ENCODE results near the gene PAQR4.

Gene PAQR4

DNA sequence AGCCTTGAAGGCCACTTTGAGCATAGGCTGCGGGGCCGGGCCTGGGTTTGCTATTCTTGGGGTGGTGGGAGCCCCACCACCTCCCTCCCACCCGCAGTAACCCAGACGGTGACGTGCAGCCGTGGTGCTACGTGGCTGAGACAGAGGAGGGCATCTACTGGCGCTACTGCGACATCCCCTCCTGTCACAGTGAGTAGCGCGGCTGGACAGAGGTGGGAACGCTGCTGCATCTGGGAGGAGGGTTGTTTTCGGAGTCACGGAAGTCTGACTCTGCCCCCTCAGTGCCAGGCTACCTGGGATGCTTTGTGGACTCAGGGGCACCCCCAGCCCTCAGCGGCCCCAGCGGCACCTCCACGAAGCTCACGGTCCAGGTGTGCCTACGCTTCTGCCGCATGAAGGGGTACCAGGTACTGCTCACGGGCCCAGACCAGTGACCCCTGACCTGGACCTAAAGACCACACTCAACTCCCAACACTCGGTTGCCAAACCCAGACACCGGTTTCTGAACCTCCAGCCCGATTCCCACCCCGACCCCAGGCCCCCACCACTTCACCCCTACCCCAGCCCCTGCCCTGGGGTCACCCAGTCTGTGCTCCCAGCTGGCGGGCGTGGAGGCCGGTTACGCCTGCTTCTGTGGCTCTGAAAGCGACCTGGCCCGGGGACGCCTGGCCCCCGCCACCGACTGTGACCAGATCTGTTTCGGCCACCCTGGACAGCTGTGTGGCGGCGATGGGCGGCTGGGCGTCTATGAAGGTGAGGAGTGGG is 2.9 kb upstream of the PAQR4 start:
- no peak for DNase-seq (ENCODE audit: low spot score)

DNA sequence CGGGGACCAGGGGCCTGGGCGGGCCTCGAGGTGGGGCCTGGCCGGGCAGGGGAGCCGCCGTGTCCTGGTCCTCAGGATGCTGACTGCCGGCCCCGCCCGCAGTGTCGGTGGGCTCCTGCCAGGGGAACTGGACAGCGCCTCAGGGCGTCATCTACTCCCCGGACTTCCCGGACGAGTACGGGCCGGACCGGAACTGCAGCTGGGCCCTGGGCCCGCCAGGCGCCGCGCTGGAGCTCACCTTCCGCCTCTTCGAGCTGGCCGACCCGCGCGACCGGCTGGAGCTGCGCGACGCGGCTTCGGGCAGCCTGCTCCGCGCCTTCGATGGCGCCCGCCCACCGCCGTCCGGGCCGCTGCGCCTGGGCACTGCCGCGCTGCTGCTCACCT is 2.3 kb upstream of the PAQR4 start:
- no peak for DNase-seq (ENCODE audit: low spot score)

DNA sequence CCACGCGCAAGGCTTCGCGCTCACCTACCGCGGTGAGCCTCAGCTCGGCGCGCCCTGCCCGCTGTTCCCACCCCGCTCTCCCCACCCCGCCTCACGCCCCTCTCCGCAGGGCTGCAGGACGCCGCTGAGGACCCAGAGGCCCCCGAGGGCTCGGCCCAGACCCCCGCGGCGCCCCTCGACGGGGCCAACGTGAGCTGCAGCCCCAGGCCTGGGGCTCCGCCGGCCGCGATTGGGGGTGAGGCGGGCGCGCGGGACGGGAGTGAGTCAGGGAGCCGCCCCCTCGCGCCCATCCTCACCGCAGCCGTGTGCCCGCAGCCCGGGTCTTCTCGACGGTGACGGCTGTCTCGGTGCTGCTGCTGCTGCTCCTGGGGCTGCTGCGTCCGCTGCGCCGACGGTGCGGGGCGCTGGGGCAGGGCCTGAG is 1.9 kb upstream of the PAQR4 start:
- DNase-seq (ENCODE audit: low spot score): no peak

DNA sequence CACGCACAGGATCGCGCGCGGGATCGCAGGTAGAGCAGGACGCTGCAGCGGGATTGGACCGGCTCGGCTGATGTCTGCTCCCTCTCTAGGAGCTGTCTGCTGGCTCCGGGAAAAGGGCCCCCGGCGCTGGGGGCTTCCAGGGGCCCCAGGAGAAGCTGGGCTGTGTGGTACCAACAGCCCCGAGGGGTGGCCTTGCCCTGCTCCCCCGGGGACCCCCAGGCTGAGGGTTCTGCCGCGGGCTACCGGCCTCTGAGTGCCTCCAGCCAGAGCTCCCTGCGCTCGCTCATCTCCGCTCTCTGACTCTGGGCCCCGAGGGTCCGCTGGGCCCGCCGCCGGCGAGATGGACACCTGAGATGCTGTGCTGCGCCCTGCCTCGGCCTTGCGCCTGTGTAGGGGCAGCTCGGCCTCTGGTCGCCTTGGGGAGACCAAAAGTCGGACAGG is 1.4 kb upstream of the PAQR4 start:
- DNase-seq (ENCODE audit: low spot score): no peak

DNA sequence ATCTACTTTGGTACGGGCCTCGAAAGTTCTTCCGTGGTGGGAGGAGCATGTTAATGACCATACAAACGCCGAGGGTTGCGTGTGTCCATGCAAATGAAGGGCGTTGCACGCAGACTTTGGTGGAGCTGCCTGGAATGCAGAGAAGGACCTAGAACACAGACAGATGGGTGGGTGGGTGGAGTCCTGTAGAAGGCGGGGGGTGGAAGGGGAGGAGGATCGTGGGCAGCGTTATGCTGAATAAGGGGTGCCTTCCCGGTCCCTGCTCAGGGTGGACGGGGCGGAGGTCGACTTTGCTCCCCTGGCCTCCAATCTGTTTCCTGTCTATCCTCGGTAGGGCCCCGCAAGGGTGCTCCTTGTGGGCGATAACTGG is 795 bp upstream of the PAQR4 start:
- no peak for DNase-seq (ENCODE audit: low spot score)

DNA sequence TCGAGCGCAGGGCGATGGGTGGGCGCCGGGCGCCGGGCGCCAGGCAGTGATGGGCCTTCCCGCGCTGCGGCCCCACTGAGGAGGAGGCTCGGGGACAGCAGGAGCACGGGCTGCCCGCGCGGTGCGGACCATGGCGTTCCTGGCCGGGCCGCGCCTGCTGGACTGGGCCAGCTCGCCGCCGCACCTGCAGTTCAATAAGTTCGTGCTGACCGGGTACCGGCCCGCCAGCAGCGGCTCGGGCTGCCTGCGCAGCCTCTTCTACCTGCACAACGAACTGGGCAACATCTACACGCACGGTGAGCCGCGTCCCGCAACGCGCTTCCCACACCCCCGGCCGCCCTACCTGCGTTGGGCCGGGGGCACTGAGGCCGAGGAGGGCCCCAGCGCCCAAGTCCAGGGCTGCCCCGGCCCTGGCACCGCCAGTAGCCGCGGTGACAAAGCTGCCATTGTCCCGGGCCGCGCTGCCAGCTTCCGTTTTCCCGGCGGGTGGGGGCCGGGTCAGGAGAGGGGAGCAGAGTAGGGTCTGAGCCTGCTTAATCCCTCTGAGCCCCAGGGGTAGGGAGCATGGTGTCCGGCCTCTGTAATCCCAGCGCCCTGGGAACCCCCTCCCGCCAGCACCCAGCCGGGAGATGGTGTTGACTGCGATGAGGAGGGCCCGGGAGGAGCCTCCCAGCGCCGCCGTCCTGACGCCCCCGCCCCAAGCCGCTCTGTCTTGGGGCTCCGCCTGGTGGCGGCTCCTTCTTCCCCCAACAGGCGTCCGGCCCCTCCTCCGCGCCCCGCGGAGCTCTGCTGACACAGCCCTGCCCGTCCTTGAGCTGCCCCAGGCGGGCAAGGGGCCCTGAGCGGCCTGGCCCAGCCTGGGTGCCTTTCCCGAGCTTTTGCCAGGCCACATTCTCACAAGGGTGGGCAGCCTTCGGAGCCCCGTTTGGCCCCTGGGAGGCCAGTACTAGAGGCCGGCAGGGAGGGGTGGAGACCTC is 685 bp downstream of the PAQR4 start:
- peak; percentile 59 for DNase-seq (ENCODE audit: low spot score)

DNA sequence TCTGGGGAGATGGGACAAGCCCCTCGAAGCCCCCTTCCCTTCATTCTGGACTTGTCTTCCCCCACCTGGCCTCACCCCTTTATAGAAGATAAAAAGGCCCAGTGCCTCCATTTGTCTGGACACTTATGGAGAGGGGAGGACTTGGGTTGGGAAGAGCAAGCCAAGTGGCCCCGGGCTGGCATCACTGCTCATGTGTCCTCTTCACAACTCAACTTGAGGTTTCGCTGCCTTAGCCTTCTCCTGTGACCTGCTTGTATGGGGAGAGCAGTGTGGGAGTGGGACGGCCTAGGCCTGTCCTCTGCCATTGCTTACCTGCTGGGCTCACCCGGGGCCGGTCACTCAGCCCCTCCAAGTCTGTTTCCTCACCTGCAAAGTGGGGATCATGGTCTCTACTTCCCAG is 1.4 kb downstream of the PAQR4 start:
- DNase-seq (ENCODE audit: low spot score): no peak

DNA sequence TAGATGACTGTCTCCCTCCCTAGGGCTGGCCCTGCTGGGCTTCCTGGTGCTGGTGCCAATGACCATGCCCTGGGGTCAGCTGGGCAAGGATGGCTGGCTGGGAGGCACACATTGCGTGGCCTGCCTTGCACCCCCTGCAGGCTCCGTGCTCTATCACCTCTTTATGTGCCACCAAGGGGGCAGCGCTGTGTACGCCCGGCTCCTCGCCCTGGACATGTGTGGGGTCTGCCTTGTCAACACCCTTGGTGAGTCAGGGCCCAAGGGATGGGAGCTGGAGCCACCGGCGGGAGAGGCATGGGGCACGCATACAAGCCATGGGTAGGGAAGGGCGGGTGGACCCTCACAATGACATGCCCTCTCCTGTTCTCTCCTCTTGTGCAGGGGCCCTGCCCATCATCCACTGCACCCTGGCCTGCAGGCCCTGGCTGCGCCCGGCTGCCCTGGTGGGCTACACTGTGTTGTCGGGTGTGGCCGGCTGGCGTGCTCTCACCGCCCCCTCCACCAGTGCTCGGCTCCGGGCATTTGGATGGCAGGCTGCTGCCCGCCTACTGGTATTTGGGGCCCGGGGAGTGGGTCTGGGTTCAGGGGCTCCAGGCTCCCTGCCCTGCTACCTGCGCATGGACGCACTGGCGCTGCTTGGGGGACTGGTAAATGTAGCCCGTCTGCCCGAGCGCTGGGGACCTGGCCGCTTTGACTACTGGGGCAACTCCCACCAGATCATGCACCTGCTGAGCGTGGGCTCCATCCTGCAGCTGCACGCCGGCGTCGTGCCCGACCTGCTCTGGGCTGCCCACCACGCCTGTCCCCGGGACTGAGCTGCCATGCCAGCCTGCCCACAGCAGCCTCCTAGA is 2.2 kb downstream of the PAQR4 start:
- no peak for DNase-seq (ENCODE audit: low spot score)

DNA sequence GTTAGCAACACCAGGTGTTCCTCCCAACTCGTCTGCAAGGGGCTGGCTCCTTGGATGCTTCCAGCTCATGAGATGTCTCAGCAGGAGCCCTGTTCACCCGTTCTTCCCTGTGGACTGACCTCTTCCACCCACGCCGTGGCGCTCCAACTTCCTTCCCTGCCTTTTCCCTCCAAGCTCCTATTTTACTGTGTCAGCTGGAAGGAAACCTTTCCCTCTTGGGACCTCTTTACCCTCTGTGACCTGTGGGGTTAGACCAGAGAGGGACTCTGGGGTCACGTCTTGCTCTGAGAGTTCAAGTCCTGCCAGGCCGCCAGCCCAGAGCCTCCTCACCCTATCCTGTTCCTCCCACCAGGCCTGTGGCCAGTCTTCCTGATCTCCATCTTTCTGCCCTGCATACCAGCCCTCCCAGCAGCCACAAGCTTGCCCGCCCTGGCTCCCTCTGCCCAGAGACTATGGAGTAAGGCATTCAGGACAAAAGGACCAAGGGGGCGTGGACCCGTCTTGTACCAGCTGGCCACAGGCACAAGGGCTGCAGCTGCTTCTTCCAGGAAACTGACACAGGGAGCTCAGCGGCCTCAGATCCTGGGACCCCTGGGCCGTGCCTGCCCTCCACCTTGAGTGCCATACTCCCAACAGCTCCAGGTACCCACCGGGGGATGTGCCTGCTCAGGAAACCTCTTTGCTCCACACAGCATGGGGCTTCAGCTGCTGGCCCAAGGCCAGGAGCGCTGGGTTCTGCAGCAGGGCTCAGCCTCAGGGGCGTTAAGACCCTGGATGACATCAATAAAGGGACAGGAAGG is 3.0 kb downstream of the PAQR4 start:
- no peak for DNase-seq (ENCODE audit: low spot score)

DNA sequence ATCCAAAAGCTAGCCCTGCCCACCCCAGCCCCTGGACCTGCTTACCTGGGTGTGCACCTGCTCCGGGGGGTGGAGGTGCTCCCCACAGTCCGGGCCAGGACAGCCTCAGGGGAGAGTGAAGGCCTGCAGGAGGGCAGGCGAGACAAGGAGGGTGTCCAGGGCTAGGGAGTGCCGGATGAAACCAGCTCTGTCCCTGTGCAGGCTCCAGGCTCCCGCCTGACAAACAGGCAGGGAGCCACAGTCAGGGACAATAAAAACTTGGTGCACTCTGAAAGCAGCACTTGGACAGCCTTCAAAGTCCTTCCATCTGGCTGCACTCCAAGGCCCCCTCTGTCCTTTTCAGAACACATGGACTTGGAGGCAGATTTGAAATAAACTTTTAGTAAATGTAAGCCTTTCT is 3.9 kb downstream of the PAQR4 start:
- no peak for DNase-seq (ENCODE audit: low spot score)

DNA sequence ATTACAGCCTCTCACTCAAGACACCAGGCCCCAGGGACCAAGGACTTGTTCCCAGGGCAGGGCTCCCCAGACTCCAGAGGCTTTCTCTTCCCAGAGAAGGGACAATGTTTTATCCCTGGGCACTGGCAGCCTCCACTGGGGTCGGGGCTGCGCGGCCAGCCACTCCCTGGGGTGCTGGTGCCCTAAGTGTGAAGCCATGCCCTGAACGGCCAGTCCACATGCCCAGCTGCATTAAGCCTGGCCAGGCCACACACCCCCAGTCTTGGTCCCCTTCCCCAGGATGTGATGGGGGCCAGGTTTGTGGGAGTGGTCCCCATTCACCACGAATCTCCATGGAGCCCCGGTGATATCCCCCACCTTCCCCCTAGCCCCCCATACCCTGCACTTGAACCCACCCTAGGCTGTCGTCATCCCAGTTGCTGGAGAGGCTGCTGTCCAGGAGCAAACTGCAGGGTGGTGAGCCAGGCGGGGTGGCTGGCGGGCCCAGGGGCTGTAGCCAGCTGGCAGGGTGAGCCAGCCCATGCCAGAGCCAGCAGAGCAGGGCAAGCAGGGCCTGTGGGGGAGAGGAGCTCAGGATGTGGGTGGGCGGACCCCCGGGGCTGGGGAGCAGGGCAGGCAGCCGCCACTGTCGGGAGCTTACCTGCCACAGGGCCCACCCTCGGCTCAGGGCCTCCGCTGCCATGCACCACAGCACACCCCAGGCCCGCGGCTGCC is 4.6 kb downstream of the PAQR4 start:
- DNase-seq (ENCODE audit: low spot score): no peak

DNA sequence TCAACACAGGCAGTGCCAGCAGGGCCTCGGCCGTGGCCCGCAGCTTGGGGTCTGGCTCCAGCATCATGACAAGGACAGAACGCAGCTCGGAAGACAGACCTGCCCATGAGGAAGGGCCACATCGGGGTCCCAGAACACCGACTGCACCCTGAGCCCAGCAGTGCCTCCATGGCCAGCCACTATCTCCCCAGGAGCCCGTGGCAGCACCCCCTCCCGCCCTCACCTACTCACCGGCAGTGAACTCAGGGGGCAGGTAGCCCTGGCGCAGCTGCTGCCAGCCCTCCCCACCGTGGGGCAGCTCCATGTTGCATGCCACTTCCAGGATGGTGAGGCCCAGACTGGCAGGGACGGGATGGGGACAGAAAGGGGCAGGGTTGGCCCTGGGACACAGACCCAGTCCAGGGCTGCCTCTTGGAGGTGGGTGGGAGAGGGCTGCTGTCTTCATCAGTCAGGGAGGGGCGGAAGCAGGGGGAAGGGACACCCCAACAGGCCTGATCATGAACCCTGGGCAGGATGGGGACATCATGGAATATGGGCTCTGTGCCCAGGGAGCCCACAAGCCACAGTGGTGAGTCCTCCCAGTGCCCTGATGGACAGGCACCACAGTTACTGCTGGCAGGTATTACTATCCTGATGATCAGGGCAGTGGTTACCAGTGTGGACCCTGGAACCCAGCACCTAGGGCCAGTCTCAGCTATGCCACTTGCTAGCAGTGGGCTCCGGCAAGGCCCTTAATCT is 5.3 kb downstream of the PAQR4 start:
- no peak for DNase-seq (ENCODE audit: low spot score)

DNA sequence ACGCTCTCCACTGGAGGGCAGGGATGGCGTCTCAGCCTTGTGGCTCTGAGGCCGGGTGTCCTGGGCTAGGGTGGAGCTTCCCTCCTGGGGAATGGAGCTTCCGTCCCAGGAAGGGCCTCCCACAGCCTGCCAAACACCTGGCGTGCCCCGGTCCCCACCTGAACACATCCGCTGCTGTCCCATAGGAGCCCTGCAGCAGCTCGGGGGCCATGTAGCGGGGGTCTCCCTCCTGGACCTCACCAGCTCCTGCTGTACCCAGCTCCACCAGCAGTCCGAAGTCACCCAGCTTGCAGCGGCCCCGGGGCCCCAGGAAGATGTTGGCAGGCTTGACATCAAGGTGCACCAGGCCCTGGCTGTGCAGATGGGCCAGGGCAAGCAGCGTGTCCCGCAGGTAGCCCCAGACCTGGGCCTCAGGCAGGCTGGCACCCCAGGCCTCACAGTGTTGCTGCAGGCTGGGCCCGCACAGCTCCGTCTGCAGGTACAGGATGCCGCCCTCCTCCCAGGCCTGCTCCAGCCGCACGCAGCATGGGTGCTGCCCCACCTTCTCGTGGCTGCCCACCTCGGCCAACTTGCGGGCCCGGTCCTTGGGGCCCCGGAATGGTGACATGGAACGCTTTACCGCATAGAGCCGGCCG is 6.1 kb downstream of the PAQR4 start:
- DNase-seq (ENCODE audit: low spot score): no peak

DNA sequence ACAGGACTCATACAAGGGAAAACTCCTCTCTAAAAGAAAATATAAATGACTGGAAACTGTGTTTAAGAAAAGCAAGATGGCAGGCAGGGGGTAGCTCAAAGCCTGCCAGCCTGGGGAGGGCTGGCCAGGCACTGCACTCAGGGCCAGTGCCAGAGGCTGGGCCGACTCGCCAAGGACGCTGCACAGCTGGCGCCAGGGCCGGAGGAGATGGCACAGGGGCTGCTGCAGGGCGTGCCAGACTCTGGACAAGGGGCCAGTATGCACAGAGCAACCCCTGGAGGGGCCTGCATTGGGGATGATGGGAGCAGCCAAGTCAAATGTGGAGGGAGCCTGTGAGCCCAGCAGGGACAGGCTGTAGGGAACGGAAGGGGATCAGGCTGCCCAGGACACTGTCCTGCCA is 7.1 kb downstream of the PAQR4 start:
- DNase-seq (ENCODE audit: low spot score): no peak

DNA sequence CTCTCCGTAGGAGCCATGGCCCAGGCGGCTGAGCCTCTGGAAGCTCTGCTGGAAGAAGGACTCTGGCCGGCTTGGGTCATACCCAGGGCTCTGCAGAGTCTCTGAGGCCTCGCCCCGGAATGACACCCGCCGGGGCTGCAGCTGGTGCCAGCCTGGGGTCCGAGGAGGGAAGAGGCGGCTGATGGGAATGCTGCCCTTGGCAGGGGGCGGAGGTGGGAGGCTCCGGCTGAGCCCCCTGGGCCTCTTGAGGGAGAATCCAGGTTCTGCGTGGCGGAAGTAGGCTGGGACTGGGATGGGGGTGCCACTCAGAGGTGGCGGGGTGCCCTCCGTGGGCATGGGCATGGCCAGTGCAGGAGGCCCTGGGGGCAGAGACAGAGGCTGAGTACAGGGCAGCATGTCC is 7.5 kb downstream of the PAQR4 start:
- no peak for DNase-seq (ENCODE audit: low spot score)

DNA sequence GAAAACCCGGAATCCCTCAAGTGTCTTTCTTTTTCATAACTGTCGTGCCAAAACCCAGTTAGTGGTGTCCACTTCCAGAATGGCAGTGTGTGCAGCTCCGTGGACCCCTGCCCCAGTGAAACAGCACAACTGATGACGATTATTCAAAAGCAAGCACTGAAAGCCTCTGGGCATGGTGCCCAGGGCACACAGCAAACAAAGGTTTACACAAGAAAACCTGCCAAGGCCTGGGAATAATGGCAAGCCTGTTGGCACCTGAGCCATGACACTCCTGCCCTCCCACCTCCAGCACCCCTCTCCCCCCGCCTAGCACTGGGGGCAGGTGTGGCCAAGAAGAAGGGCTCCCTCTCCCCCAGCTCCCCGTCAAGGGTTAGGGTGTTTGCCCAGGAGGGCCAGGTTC is 8.3 kb downstream of the PAQR4 start:
- no peak for DNase-seq (ENCODE audit: low spot score)

DNA sequence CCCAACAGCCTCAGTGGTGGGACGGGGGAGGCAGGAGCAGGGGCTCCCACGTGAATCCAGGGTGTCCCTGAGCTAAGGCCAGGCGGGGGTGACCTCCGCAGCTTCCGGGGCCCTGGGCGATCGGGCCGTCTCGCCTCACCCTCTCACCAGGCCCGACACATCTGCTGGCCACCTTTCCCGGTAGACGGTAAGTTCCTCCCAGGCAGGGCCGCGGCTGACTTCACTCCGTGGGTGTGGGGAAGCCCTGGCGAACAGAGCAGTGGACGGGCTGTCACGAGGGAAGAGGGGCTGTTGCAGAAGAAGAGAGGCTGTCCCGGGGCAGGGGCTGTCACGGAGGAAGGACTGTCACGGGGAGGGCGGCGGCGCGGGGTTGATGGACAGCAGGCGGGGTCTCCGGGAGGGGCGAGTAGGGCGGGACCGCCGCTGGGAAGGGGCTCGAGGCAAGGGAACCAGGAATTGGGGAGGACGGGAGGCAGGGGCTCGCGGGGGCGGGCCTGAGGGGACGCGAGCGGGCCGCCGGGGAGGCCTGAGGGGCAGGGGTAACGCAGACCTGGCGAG is 10.6 kb downstream of the PAQR4 start:
- DNase-seq (ENCODE audit: low spot score): no peak

DNA sequence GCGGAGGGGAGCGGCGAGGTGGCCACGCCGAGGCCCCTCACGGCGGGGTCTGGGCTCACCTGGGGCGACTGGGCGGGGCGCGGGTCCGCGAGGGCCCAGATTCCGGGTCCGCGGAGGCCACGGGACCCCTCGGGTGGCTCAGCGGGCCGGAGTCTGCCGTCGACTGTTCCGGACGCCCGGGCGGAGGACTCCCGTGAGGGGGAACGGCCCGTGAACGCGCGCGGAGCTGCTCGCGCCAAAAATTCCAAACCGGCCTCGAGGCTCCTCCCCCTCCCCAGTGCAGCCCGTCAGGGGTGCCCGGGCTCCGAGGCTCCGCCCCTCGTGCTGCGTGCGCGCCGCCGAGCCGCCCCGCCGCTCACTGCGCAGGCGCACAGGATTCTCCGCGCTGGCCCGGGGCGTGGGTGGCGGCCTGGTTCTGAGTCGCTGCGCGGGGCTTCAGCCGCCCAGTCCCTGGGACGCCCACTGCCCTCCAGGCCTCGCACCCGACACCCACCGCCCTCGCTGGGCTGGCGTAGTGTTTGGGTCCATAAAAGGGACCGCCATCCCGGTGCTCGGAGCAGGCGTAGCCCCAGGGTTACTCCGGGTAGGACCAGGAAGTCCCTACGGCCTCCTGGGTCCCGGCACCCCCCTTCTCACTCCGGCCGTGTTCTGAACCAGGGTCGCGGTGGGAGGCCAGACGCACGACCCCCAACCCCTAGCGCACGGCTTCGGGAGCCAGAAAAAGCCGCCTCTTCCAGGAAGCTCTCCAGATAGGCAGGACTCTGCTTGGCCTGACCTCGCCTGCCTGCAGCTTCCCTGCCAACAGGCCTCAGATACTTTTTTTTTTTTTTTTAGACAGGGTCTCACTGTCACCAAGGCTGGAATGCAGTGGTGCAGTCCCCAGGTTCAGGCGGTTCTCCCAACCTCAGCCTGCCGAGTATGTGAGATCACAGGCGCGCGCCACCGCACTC is 11.4 kb downstream of the PAQR4 start, which contains the start of gene PKMYT1:
PKMYT1 (minus strand) TSS at position 220 of the 950 bp plus-strand sequence. CDS start 789 bp downstream, outside the sequence.
- DNase-seq (ENCODE audit: low spot score): peak; percentile 93
